ENCODE data around the gene TEDC1. TPM values are rescaled to one million over a fixed set of nuclear protein-coding genes. Genes with fewer than 3 reads are reported as not detected.

TEDC1 gene
- polyA plus RNA-seq, 4 donors: 5.7 to 11.4 (median 7.1) TPM

GRCh38 chr14:105473033-105473676 lies 17.9 kb upstream of the TEDC1 start:
- no peak for DNase-seq (ENCODE audit: low read depth in 4 of 4, low spot score in 3 of 4)

GRCh38 chr14:105473677-105474482 lies 17.2 kb upstream of the TEDC1 start:
- peak in 3 of 4 donors; percentile 90 to 93 (median 91) for DNase-seq (ENCODE audit: low read depth in 4 of 4, low spot score in 3 of 4)

DNA sequence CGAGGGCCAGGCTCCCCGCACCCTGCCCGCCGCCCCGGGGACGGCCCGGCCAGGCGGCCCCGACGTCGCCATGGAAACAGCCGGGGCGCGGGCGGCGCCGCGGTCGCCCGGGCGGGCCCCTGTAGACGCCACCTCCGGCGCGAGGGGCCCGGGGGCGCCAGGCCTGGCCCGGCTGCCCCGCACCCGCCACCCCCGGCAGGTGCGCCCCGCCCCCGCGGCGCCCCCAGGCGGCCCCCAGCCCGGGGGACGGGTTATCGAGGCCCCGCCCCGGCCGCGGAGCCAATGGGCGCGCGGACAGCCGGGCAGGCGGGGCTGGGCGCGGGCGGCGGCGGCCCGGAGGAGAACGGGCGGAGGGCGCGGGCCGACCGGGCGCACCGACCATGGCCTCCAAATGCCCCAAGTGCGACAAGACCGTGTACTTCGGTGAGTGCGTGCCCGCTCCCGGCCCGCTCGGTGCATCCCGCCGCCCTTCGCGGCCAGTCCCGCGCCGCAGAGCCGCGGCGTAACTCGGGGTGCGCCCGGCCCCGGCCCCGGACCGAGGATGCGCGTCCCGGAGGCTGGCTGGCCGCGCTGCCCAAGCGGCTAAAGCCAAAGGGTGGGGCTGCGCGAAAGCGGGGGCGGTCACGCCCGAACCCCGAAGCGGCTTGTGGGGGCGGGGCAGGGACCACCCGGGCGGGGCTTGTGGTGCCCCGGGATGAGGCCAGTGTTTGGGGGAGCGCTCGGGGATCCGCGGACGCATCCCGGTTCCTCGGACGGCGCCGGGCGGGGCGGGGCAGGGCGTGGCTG lies 16.4 kb upstream of the TEDC1 start, which contains the start of gene CRIP2:
TSS of gene CRIP2 (plus strand) at position 339 of the 786 bp plus-strand sequence. CDS start at position 381, 42 bp downstream.
- DNase-seq (ENCODE audit: low read depth in 4 of 4, low spot score in 3 of 4): no peak

DNA sequence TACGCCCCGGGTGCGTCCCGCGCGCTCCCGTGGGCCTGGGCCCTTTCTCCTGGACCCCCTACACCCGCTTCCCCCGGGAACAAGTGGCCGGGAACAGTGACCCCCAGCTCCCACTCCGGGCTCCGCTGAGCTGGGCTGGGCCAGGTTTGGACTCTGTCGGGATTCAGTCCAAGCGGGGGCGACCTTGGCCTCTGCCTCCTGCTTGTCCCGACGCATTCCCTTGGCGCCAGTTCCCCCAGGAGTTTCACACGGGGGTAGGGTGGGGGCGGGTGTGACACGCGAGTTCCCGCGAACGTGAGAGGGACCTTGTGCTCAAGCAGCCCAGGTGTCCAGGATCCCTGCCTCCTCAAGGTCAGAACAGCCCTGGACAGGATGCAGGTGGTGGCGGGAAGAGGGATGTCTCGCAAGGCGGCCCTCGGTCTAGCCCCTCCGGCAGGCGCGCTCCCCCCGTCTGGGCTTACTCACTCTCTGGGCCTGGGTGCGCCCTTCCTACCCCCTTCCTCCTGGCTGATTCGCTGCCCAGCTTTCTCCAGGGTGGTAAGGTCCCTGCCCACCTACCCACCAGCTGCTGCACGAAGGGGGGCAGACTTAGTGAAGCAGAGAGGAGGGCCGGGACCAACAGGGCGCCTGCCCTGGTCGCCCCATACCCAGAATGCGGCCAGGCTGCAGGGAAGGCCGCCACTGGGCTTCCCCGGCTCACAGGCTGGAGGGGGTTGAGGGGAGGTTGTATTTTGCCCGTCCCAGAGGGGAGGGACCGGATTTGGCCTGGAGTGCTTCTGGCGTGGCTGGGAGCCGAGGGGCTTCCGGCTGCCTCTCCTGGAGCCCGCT lies 15.6 kb upstream of the TEDC1 start:
- DNase-seq (ENCODE audit: low read depth in 4 of 4, low spot score in 3 of 4): no peak

DNA sequence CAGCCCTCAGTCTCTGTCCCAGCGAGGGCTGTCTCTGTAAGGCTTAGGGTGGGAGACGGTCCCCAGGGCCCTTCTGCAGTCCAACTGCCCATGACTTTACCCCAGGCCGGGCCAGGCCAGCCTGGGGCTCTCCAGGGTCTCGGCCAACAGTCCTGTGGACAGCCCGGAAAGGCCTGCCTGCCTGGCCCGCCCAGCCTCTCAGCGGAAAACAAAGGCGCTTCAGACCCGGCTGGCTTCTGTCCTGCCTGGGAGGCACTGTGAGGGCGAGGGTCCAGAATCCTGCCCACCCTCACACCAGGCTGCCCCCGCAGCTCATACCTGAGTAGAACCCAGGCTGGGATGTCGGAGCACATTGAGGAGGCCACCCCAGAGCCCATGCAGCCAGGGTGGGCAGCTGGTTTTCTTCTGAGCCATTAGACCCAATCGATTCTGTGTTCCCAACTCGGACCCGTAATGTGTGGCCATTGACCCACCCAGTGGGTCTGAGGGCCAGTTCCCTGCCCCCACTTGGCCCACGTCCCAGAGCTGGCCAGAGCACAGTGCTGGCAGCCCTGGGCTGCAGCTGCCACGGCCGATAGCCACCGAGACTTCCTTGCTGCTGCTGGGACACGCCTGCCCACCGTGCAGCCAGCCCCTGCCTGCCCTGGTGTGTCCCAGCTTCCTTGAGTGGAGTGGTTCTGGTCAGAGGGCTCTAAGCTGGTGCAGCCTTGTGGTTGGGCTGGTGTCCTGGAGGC lies 14.8 kb upstream of the TEDC1 start:
- no peak for DNase-seq (ENCODE audit: low read depth in 4 of 4, low spot score in 3 of 4)

GRCh38 chr14:105476831-105477659 lies 14.0 kb upstream of the TEDC1 start:
- DNase-seq (ENCODE audit: low read depth in 4 of 4, low spot score in 3 of 4): no peak

DNA sequence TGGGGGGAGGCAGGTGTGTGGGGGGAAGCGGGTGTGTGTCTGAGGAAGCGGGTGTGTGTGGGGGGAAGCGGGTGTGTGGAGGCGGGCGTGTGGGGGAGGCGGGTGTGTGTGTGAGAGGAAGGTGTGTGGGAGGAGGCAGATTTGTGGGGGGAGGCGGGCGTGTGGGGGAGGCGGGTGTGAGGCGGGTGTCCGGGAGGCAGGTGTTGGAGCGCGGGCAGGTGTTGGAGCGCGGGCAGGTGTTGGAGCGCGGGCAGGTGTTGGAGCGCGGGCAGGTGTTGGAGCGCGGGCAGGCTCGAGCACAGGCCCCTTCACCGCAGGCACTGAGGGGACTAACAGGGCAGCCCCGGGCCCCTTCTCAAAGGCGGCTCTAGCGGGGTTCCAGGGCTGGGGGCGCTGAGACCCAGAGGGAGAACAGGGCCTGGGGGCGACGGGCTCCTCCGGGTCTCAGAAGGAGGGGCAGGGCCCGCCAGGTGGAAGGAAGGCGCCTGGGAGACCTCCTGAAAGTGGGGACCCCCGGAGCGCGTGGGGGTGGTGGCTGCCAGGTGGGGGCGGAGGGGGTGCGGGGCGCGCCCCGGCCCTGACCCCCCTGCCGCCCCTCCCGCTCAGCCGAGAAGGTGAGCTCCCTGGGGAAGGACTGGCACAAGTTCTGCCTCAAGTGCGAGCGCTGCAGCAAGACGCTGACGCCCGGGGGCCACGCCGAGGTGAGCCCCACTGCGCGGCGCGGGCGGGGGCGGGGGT lies 13.2 kb upstream of the TEDC1 start:
- DNase-seq (ENCODE audit: low read depth in 4 of 4, low spot score in 3 of 4): no peak

GRCh38 chr14:105478398-105479251 lies 12.4 kb upstream of the TEDC1 start:
- DNase-seq (ENCODE audit: low read depth in 4 of 4, low spot score in 3 of 4): no peak

- no peak for DNase-seq (ENCODE audit: low read depth in 4 of 4, low spot score in 3 of 4)
Measured at GRCh38 chr14:105479431-105480158, 11.5 kb upstream of the TEDC1 start.

- no peak for DNase-seq (ENCODE audit: low read depth in 4 of 4, low spot score in 3 of 4)
Measured at GRCh38 chr14:105480199-105480746, 10.8 kb upstream of the TEDC1 start.

GRCh38 chr14:105480807-105481801 lies 9.9 kb upstream of the TEDC1 start:
- DNase-seq (ENCODE audit: low read depth in 4 of 4, low spot score in 3 of 4): peak; percentile 84 to 93 (median 86)

DNA sequence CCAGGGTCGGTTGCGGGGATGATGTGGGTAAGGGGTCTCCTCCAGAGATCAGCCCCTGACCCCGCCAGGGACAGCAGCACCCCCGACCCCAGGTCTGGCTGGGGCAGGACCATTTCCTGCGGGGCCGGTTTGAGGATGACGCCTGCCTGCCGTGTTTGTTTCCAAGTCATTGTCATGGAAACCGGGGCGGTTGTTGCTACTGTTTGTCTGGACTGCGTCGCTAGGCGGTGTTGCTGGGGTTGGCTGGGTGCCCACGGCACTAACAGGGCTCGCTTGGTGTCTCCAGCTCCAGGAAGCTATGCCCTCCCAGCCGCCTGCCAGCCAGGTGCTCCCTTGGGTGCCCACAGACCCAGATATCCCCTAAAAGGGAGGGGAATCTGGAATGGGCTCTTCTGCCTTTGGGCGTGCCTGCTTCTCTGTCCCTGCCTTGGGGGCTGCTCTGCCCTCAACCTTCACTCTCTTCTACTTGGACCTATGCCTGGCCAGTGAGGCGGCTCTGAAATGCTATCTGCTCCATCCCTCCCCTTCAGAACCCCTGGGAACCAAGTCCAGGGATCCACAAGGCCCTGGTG lies 9.1 kb upstream of the TEDC1 start:
- DNase-seq (ENCODE audit: low read depth in 4 of 4, low spot score in 3 of 4): peak; percentile 91 to 94 (median 92)

DNA sequence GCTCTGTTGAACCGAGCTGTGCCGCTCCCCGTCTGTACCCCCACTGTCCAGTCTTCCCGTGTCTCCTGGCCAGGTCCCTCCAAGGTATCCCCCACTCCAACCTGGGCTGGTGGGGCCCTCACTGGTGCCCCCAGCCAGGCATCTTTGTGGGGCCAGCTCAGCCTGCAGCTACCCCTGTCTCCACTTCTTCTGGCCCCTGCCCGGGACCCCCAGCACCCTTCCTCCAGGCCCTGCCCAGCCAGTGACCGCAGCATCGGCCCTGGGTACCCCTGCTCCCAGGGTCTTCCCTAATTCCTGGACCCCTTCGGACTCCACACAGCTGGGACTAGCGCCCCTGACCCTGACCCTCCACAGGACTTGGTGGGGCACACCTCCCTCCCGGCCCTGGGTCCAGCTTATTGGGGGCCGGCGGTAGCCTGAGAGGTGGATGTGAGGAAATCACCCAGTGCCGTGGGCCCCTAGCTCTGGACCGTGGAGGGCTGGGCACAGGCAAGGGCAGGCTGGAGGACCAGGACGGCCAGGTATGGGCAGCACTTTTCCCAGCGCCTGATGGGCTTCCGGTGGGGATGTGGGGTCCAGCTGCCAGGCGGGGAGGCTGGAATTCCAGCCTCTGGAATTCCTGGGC lies 8.4 kb upstream of the TEDC1 start:
- no peak for DNase-seq (ENCODE audit: low read depth in 4 of 4, low spot score in 3 of 4)

Measured in right renal pelvis (tissue), 4 donors.